ENCODE data around the gene AMY1C.
"Not testable (repeated sequence)": the region's sequence is repeated elsewhere in the genome, so short reads cannot be mapped to it uniquely, and the experiment has no call there.

DNA sequence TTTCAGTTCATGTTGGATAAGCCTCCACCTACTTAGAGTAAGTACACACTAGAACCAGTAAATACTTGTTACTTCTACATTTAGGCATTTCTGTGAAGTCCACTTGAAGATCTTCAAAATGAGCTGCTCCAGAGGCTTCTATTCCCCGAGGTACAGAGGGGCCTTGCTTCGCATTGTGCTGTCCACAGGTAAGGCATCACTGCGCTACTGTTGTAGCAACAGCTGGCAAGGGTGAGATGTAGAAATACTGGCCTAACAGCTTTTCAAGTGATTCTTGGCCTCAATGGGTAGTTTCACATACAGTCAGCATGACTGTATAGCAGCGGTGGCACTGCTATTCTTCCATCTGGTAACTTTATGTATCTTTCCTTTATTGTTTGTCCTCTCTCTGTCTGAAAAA, 4.7 kb upstream of the AMY1C start:
- TF ChIP-seq, protein P1, sequence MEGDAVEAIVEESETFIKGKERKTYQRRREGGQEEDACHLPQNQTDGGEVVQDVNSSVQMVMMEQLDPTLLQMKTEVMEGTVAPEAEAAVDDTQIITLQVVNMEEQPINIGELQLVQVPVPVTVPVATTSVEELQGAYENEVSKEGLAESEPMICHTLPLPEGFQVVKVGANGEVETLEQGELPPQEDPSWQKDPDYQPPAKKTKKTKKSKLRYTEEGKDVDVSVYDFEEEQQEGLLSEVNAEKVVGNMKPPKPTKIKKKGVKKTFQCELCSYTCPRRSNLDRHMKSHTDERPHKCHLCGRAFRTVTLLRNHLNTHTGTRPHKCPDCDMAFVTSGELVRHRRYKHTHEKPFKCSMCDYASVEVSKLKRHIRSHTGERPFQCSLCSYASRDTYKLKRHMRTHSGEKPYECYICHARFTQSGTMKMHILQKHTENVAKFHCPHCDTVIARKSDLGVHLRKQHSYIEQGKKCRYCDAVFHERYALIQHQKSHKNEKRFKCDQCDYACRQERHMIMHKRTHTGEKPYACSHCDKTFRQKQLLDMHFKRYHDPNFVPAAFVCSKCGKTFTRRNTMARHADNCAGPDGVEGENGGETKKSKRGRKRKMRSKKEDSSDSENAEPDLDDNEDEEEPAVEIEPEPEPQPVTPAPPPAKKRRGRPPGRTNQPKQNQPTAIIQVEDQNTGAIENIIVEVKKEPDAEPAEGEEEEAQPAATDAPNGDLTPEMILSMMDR (conservative IDR thresholded peaks at IDR 0.05 in 1 of 2, IDR thresholded peaks at IDR 0.05 in 1 of 2; ENCODE audit: low read depth in 1 of 2, low read length in 2 of 2) = not testable (repeated sequence)
- TF ChIP-seq EZH2 (IDR thresholded peaks at IDR 0.05; ENCODE audit: low read length, missing control alignments) = not testable (repeated sequence)

All from fibroblast of lung (primary cell).